ENCODE measurements around the gene NR1H2. TPM values are rescaled to one million over a fixed set of nuclear protein-coding genes. Genes with fewer than 3 reads are reported as not detected.
A peak's percentile ranks its signal among the peaks of the same experiment; 100 is the strongest.

Gene NR1H2
- polyA plus RNA-seq, 5 donors, result 24.1 to 45.1 (median 30.3) TPM

DNA sequence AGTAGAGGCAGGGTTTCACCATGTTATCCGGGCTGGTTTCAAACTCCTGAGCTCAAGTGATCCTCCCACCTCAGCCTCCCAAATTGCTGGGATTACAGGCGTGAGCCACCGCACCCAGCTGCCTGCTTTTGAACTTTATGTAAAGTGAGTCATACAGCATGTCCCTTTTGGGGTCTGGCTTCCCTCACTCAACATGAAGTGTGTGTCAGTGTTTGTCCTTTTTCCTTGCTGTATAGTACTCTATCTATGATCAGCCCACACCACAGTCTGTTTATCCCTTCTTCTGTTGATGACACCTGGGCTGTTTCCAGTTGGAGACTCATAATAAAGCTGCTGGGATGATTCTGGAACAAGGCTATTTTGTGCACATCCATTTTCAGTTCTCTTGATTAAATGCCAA, 44.6 kb downstream of the NR1H2 start:
- no peak for DNase-seq

- no peak for DNase-seq
These were observed 46.4 kb downstream of the NR1H2 start for GRCh38 chr19:50422397-50423278.

- no peak for DNase-seq
These were observed 47.2 kb downstream of the NR1H2 start for GRCh38 chr19:50423279-50424113.

DNA sequence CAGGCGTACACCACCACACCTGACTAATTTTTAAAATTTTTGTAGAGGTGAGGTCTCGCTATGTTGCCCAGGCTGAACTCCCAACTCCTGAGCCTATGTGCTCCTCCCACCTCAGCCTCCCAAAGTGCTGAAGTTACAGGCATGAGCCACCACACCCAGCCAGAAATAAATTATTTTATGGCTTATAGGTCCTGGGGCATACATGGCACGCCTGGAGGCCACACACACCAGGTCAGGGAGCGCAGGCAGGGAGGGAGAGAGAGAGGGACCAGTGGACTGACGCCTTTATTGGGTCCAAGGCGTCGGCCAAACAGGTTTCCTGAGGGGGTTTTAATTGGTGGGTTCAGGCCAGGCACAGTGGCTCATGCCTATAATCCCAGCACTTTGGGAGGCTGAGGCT, 49.3 kb downstream of the NR1H2 start:
- no peak for DNase-seq

DNA sequence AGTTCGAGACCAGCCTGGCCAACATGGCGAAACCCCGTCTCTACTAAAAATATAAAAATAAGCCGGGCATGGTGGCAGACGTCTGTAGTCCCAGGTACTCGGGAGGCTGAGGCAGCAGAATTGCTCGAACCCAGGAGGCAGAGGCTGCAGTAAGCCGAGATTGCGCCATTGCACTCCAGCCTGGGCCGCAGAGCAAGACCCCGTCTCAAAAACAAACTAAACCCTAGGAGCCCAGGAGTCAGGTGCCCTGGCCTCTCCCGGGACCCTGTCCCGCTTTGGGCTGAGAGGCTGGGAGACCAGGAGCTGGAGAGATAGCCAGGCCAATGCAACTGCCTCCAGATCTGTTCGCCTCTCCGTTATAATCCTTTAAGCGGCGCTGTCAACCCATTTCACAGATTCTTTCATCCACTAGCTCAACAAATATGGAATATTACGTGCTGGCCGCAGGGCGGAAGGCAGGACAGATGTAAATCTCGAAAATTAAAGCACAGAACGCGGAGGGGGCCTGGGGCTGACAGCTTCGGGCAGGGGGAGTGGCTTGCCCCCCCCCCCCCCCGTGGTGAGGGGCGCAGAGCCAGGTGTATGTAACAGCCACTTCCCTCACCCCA, 51.2 kb downstream of the NR1H2 start:
- no peak for DNase-seq

- DNase-seq, result peak; percentile 76 to 85
These were observed 51.8 kb downstream of the NR1H2 start for GRCh38 chr19:50427997-50428425.

DNA sequence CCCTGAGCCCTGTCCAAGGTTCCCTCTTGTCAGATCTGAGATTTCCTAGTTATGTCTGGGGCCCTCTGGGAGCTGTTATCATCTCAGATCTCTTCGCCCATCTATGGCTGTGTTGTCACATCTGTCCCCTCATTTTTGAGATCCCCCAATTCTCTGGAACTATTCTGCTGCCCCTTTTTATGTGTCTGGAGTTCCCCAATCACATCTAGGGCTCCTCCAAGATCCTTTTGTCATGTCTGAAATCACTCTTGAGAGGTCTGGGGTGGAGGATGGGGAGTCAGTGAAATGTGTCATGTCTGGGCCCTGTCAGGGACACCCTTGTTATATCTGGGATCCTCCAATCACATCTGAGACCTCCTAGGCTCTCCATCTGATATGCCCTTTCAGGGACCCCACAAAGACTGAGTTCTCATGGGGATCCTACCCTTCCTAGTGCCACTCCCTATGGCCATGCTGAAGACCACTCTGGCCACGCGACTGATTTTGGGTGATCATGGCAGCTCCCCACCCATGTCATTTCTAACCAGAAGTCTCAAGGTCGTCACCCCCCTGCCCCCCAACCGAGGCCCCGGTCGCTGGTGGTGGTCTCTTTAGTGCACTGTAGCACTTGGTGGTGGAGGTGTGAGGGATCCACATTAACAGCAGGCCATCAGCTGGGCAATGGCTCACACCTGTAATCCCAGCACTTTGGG, 52.7 kb downstream of the NR1H2 start:
- no peak for DNase-seq

DNA sequence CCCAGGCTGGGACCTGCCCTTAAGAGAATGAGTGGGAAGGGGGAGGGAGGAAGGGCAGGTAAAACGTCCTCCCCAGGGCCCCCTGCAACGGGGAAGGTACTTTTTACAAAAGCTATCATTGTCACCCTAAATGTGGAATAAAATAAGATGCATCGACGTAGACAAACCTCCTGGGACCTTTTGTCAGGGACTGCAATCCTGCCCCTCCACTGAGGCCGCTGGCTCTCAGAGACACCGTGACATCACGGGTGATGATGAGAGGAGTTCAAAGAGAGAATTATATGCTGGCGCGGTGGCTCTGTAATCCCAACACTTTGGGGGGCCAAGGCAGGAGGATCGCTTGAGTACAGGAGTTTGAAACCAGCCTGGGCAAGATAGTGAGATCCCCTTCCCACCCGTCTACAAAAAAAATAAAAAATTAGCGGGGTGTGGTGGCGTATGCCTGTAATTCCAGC, 54.7 kb downstream of the NR1H2 start:
- DNase-seq, result no peak

GRCh38 chr19:50431343-50432220, 55.3 kb downstream of the NR1H2 start:
- DNase-seq, result peak; percentile 86 to 93

DNA sequence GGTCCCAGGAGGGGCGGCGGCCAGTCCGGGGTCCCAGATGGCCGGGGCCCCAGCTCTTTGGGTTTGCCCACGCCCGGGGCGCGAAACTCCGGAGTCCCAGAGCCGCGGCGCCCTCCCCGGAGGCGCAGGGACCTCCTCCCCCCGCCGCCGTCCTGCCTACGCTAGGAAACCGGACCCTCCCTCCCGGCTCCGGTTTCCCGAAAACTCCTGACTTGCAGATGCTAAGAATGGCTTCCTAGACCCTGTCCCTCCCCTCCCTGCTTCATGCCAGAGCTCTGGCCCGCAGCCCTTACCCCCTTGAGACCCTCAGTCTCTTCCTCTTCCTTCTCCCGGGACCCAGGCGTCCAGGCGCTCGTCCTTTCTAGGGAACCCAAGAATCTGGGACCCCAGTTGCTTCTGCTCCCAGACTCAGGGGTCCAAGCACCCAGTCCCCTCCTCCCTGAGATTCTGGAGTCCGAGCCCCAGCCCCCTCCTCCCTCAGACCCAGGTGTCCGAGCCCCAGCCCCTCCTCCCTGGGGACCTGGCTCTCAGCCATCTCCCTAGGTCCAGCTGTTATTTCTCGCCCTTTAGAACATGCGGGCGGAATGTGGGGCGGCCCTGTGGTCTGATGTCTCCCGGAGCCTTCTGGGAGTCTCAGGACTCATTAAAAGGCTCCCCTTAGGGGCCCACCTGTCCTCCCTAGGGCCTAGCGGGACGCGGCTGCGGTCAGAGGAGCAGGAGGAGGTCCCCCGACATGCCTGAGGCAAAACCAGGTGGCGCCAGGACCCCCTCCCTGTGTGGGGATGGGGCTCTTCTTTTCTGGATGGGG, 56.2 kb downstream of the NR1H2 start, which contains the start of gene MYBPC2:
Gene MYBPC2, plus strand, starts transcription at position 672 of the 808 bp plus-strand sequence. Its CDS starts 62 bp downstream, at position 734.
- peak in 1 of 2 donors; percentile 29 for DNase-seq

Other genes starting within 250 kb of the NR1H2 start
- gene IZUMO2, start 213.2 kb upstream of the NR1H2 start, polyA plus RNA-seq (ENCODE audit: insufficient read depth in 1 of 5, insufficient read length in 5 of 5, low replicate concordance in 1 of 5), result 1 to 10 TPM in 3 of 5 donors, under 1 TPM in 2; 0.87 to 1.5 (median 1.2) TPM
- gene MYH14, start 172.8 kb upstream of the NR1H2 start, polyA plus RNA-seq (ENCODE audit: insufficient read depth in 1 of 5, insufficient read length in 5 of 5, low replicate concordance in 1 of 5), result 10 to 100 TPM; 30.6 to 77.6 (median 45.7) TPM
- gene KCNC3, start 47.1 kb upstream of the NR1H2 start, polyA plus RNA-seq (ENCODE audit: insufficient read depth in 1 of 5, insufficient read length in 5 of 5, low replicate concordance in 1 of 5), result 10 to 100 TPM; 17.8 to 30.3 (median 25.2) TPM
- 10 to 100 TPM; 21.8 to 46.6 (median 36.0) TPM for gene NAPSA, start 10.8 kb upstream of the NR1H2 start, polyA plus RNA-seq (ENCODE audit: insufficient read depth in 1 of 5, insufficient read length in 5 of 5, low replicate concordance in 1 of 5)
- gene POLD1, start 7.9 kb downstream of the NR1H2 start, polyA plus RNA-seq (ENCODE audit: insufficient read depth in 1 of 5, insufficient read length in 5 of 5, low replicate concordance in 1 of 5), result 10 to 100 TPM; 23.6 to 37.1 (median 29.6) TPM
- gene SPIB, start 42.5 kb downstream of the NR1H2 start, polyA plus RNA-seq (ENCODE audit: insufficient read depth in 1 of 5, insufficient read length in 5 of 5, low replicate concordance in 1 of 5), result under 1 TPM; 0.19 to 0.56 (median 0.43) TPM
- 1 to 10 TPM in 1 of 5 donors, under 1 TPM in 4; 0.08 to 2.9 (median 0.36) TPM for gene MYBPC2, start 56.4 kb downstream of the NR1H2 start, polyA plus RNA-seq (ENCODE audit: insufficient read depth in 1 of 5, insufficient read length in 5 of 5, low replicate concordance in 1 of 5)
- 100 to 1,000 TPM in 1 of 5 donors, 10 to 100 TPM in 4; 64.4 to 124 (median 87.2) TPM for gene EMC10, start 100.0 kb downstream of the NR1H2 start, polyA plus RNA-seq (ENCODE audit: insufficient read depth in 1 of 5, insufficient read length in 5 of 5, low replicate concordance in 1 of 5)
- gene GARIN5A, start 100.4 kb downstream of the NR1H2 start, polyA plus RNA-seq (ENCODE audit: insufficient read depth in 1 of 5, insufficient read length in 5 of 5, low replicate concordance in 1 of 5), result 1 to 10 TPM; 3.4 to 5.3 (median 4.6) TPM
- gene JOSD2, start 134.7 kb downstream of the NR1H2 start, polyA plus RNA-seq (ENCODE audit: insufficient read depth in 1 of 5, insufficient read length in 5 of 5, low replicate concordance in 1 of 5), result 10 to 100 TPM; 12.2 to 35.2 (median 19.5) TPM
- 1 to 10 TPM in 3 of 5 donors, under 1 TPM in 2; 0.60 to 2.2 (median 1.7) TPM for gene ASPDH, start 137.5 kb downstream of the NR1H2 start, polyA plus RNA-seq (ENCODE audit: insufficient read depth in 1 of 5, insufficient read length in 5 of 5, low replicate concordance in 1 of 5)
- gene LRRC4B, start 192.0 kb downstream of the NR1H2 start, polyA plus RNA-seq (ENCODE audit: insufficient read depth in 1 of 5, insufficient read length in 5 of 5, low replicate concordance in 1 of 5), result 10 to 100 TPM in 3 of 5 donors, 1 to 10 TPM in 2; 7.8 to 20.8 (median 10.9) TPM

Measured in right lung (tissue), 5 donors.